GM23248 (cell line): ENCODE data around the gene LINGO1.

Experiments
- EZH2 ChIP-seq: fragments of 200-600 bp; sonication (generic); IDR thresholded peaks from 2 replicates; pipeline ENCODE4 v1.6.1; 2018; ENCODE audit warnings: antibody characterized with exemption, mild to moderate bottlenecking; ENCODE audit not compliant: insufficient read depth, poor library complexity, severe bottlenecking
- EZH2phosphoT487 ChIP-seq: fragments of 200-600 bp; sonication (generic); IDR thresholded peaks from 2 replicates; pipeline ENCODE4 v1.6.1; 2018; ENCODE audit warnings: antibody characterized with exemption, moderate library complexity, mild to moderate bottlenecking, low read depth; ENCODE audit not compliant: insufficient read depth

DNA sequence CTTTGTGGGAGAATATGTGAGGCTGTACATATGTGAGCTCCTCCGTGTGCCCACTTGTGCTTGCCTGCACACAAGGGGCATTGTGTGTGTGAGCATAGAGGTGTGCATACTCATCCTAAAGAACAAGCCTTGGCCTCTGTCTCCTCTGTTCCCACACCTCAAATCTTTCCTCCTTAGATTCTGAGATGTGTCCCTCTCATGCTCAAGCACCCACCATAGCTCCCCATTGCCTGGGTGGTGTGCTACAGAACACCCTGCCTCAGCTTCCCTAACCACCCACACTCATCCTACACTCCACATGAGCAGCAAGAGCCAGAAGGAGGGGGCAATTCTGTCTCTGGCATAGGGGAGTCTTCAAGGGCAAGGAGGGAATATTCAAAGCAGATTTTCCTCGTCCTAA lies 27.7 kb downstream of the LINGO1 start:
- no peak for TF ChIP-seq EZH2
- no peak for TF ChIP-seq EZH2phosphoT487
